Endodermal cell (in vitro differentiated cells): Measurements from ENCODE around the gene HLA-E. TPM values are rescaled to one million over a fixed set of nuclear protein-coding genes. Genes with fewer than 3 reads are reported as not detected.
"Not testable (repeated sequence)": the region's sequence is repeated elsewhere in the genome, so short reads cannot be mapped to it uniquely, and the experiment has no call there.

Source experiments
- DNase-seq: peaks from one replicate; pipeline ENCODE4 v3.0.0-alpha.2; 2017
- H3K27ac ChIP-seq: 2 replicates; pipeline ENCODE4 v1.5.1; 2013; ENCODE audit warnings: mild to moderate bottlenecking, low read depth, low read length, moderate library complexity
- H3K27me3 ChIP-seq: 2 replicates; pipeline ENCODE4 v1.6.1; 2013; ENCODE audit warnings: mild to moderate bottlenecking, low read length, moderate library complexity; ENCODE audit not compliant: insufficient read depth, control insufficient read depth, poor library complexity, severe bottlenecking
- H3K36me3 ChIP-seq: 2 replicates; pipeline ENCODE4 v1.7.0; 2013; ENCODE audit warnings: mild to moderate bottlenecking, low read length, moderate library complexity; ENCODE audit not compliant: control insufficient read depth, insufficient read depth
- H3K4me1 ChIP-seq: one replicate; pipeline ENCODE4 v1.7.0; 2013; ENCODE audit warnings: low read length; ENCODE audit not compliant: control insufficient read depth, insufficient read depth
- H3K4me3 ChIP-seq: 2 replicates; pipeline ENCODE4 v1.5.1; 2013; ENCODE audit warnings: mild to moderate bottlenecking, low read length, moderate library complexity
- H3K9ac ChIP-seq: 2 replicates; pipeline ENCODE4 v1.6.1; 2013; ENCODE audit warnings: mild to moderate bottlenecking, low read length, moderate library complexity; ENCODE audit not compliant: poor library complexity, severe bottlenecking; ENCODE audit errors: extremely low read depth
- H3K9me3 ChIP-seq: 2 replicates; pipeline ENCODE4 v1.6.1; 2013; ENCODE audit warnings: mild to moderate bottlenecking, low read length, moderate library complexity; ENCODE audit not compliant: control insufficient read depth
- H3K27ac Mint-ChIP-seq: 2 replicates; pipeline ENCODE4 v1.8.0; 2020; ENCODE audit warnings: mixed read lengths
- H3K27me3 Mint-ChIP-seq: 2 replicates; pipeline ENCODE4 v1.8.0; 2021; ENCODE audit warnings: mild to moderate bottlenecking, mixed read lengths; ENCODE audit not compliant: insufficient read depth
- H3K36me3 Mint-ChIP-seq: 2 replicates; pipeline ENCODE4 v1.8.0; 2020; ENCODE audit warnings: low read depth, mixed read lengths
- H3K4me1 Mint-ChIP-seq: 2 replicates; pipeline ENCODE4 v1.8.0; 2020; ENCODE audit warnings: mixed read lengths
- H3K4me3 Mint-ChIP-seq: 2 replicates; pipeline ENCODE4 v1.8.0; 2020; ENCODE audit warnings: mild to moderate bottlenecking, moderate library complexity, mixed read lengths
- H3K9me3 Mint-ChIP-seq: 2 replicates; pipeline ENCODE4 v1.8.0; 2020; ENCODE audit warnings: mild to moderate bottlenecking, mixed read lengths
- WGBS, 2 experiments: methylation state at CpG; one replicate each; pipeline versions ENCODE4 v1.1.5 to v1.1.7; 2013; ENCODE audit warnings: missing lambda C conversion rate in 2 of 2, mixed read lengths in 1 of 2; ENCODE audit not compliant: insufficient coverage in 1 of 2, insufficient read length in 1 of 2; 5-methylcytosine and 5-hydroxymethylcytosine counted together
- total RNA-seq, 2 donors: library from RNA; stranded (reverse); fragmentation: NEBNext Ultra II Directional in 1 of 2; extraction: Animal tissue kit (Norgen Biotek cat#: 25700) in 1 of 2; gene quantifications; 2 replicates in 1 of 2; 3 replicates in 1 of 2; pipeline ENCODE4 v1.2.1, GENCODE V29; 2021
- TF ChIP-seq, protein P1 (sequence below): fragments of 200-600 bp; sonication (generic); conservative IDR thresholded peaks from 2 replicates; pipeline ENCODE4 v1.5.0; 2021; ENCODE audit warnings: antibody characterized with exemption, mild to moderate bottlenecking

Gene HLA-E
- total RNA-seq, 2 donors from 2014 or later: 31.7 to 38.4 TPM

DNA sequence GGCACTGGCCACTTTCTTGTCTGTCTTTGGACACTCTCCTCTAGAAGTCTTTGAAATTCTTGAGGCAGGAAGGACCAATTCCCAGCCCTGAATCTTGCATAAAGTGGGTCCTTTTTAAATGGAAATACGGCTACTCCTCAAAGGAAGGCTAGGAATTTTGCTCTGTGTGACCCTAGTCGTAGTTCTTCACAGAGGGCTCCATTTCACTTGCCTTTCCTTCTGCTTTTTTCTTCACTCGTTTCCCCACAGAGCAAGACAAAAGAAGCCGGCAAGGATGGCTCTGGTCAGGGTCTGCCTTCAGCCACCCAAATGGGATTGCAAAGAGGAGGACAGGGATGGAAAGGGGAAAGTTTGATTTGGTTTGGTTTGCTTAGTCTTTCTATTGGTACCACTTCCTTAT is 25.8 kb downstream of the HLA-E start:
- Mint-ChIP-seq H3K4me1 (peaks cover 8% of the 10 kb centered on the region), H3K27me3 (peaks cover 6% of the 10 kb centered on the region), H3K4me3 (peak overlapping the region; percentile 68), H3K36me3 (no peaks in the 10 kb centered on the region), H3K9me3 (peaks cover 5% of the 10 kb centered on the region), H3K27ac (peak overlapping the region; percentile 87)
- Histone ChIP-seq H3K4me1 (no peaks in the 10 kb centered on the region), H3K4me3 (no peak overlapping the region), H3K27me3 (no peaks in the 10 kb centered on the region), H3K9ac (no peak overlapping the region), H3K9me3 (no peaks in the 10 kb centered on the region), H3K36me3 (no peaks in the 10 kb centered on the region), H3K27ac (no peak overlapping the region)
- TF ChIP-seq, protein P1, sequence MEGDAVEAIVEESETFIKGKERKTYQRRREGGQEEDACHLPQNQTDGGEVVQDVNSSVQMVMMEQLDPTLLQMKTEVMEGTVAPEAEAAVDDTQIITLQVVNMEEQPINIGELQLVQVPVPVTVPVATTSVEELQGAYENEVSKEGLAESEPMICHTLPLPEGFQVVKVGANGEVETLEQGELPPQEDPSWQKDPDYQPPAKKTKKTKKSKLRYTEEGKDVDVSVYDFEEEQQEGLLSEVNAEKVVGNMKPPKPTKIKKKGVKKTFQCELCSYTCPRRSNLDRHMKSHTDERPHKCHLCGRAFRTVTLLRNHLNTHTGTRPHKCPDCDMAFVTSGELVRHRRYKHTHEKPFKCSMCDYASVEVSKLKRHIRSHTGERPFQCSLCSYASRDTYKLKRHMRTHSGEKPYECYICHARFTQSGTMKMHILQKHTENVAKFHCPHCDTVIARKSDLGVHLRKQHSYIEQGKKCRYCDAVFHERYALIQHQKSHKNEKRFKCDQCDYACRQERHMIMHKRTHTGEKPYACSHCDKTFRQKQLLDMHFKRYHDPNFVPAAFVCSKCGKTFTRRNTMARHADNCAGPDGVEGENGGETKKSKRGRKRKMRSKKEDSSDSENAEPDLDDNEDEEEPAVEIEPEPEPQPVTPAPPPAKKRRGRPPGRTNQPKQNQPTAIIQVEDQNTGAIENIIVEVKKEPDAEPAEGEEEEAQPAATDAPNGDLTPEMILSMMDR: no peak
- peak; percentile 61 for DNase-seq
- WGBS, 2 experiments: 27 to 55% methylated on average over 2 to 4 of the region's 4 CpGs

DNA sequence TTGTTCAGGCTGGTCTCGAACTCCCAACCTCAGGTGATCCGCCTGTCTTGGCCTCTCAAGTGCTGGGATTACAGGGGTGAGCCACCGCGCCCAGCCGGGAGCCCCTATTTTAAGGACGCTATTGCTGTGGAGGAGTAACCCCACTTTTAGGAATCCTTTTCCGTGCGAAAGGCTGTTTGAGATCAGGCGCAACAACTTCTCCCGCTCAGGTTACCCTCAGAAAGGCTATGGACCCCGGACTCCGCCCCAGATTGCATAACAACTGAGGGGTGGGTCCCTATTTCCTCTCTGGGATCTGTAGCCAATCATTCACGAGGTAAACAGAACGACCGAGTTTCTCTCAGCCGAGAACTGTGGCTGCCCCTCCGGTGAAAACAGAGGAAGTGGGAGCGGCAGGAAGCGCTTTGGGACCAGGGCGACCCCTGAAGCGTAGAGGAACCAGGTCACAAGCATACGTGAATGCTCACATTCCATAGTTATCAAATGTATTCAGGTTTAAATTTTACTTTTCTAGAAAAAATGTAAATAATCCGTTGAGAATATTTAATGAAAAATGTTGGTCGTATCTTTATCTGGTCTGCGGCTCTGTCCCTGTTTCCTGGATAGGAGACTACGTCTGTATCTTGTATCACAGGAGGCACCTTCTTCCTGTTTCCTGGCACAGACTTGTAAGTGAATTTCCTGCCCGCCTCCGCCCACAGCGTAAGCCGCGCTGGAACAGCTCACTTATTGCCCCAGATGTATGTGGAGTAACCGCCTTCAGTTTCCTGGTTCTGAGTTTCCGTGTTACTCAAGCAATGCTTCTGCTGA is 26.8 kb downstream of the HLA-E start:
- Mint-ChIP-seq H3K36me3 (no peaks in the 10 kb centered on the region), H3K27me3 (peaks cover 10% of the 10 kb centered on the region), H3K4me3 (peak overlapping the region; percentile 68), H3K9me3 (peaks cover 5% of the 10 kb centered on the region), H3K4me1 (peaks cover 8% of the 10 kb centered on the region), H3K27ac (peak overlapping the region; percentile 91)
- TF ChIP-seq, protein P1: no peak
- H3K9me3 ChIP-seq: no peaks in the 10 kb centered on the region
- 24 to 31% methylated on average over 22 to 33 of the region's 33 CpGs for WGBS, 2 experiments
- H3K27ac ChIP-seq: no peak overlapping the region
- H3K4me1 ChIP-seq: no peaks in the 10 kb centered on the region
- no peaks in the 10 kb centered on the region for H3K36me3 ChIP-seq
- no peak overlapping the region for H3K9ac ChIP-seq
- peak overlapping the region; percentile 77 for H3K4me3 ChIP-seq
- H3K27me3 ChIP-seq: no peaks in the 10 kb centered on the region
- DNase-seq: peak; percentile 94

DNA sequence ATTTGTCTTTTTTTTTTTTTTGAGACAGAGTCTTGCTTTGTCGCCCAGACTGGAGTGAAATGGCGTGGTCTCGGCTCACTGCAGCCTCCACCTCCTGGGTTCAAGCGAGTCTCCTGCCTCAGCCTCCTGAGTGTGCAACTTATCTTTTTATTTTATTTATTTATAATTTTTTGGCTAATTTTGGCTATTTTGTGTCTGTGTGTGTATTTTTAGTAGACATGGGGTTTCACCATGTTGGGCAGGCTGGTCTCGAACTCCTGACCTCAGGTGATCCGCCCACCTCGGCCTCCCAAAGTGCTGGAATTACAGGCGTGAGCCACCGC is 27.4 kb downstream of the HLA-E start:
- Mint-ChIP-seq H3K27ac (peak overlapping the region; percentile 91), H3K4me3 (peak overlapping the region; percentile 68), H3K27me3 (peaks cover 14% of the 10 kb centered on the region)
- H3K9me3 ChIP-seq, H3K27me3 ChIP-seq, H3K27ac ChIP-seq, DNase-seq, H3K36me3 Mint-ChIP-seq, H3K36me3 ChIP-seq, H3K9ac ChIP-seq, H3K4me1 Mint-ChIP-seq, H3K4me1 ChIP-seq, H3K9me3 Mint-ChIP-seq: not testable (repeated sequence)
- WGBS, 2 experiments: 82% methylated on average over 8 of the region's 9 CpGs; no CpG with 5 or more reads in 1 of the 2 experiments
- H3K4me3 ChIP-seq: peak overlapping the region; percentile 77

DNA sequence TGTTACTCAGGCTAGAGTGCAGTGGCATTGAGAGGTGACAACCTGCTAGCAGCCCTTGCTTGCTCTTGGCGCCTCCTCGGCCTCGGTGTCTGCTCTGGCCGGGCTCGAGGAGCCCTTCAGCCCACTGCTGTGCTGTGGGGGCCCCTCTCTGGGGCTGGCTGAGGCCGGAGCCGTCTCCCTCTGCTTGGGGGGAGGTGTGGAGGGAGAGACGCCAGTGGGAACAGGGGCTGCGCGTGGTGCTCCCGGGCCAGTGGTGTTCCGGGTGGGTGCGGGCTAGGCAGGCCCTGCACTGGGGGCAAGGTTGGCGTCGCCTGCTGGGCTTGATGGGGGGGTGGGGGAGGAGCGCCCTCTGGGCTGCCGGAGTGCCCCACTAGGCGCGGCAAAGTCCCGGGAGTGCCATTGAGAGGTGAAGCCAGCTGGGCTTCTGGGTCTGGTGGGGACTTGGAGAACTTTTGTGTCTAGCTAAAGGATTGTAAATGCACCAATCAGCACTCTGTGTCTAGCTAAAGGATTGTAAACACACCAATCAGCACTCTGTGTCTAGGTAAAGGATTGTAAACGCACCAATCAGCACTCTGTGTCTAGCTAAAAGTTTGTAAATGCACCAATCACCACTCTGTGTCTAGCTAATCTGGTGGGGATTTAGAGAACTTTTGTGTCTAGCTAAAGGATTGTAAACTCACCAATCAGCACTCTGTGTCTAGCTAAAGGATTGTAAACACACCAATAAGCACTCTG is 28.6 kb downstream of the HLA-E start:
- not testable (repeated sequence) for H3K27me3 ChIP-seq, H3K27ac ChIP-seq, H3K36me3 ChIP-seq, H3K4me3 ChIP-seq, H3K9me3 Mint-ChIP-seq, H3K4me1 ChIP-seq, H3K4me3 Mint-ChIP-seq, H3K9me3 ChIP-seq, H3K27ac Mint-ChIP-seq, H3K4me1 Mint-ChIP-seq, H3K36me3 Mint-ChIP-seq, H3K9ac ChIP-seq
- H3K27me3 Mint-ChIP-seq: peaks cover 26% of the 10 kb centered on the region
- 90 to 99% methylated on average over 9 to 21 of the region's 21 CpGs for WGBS, 2 experiments
- DNase-seq: peak; percentile 42

DNA sequence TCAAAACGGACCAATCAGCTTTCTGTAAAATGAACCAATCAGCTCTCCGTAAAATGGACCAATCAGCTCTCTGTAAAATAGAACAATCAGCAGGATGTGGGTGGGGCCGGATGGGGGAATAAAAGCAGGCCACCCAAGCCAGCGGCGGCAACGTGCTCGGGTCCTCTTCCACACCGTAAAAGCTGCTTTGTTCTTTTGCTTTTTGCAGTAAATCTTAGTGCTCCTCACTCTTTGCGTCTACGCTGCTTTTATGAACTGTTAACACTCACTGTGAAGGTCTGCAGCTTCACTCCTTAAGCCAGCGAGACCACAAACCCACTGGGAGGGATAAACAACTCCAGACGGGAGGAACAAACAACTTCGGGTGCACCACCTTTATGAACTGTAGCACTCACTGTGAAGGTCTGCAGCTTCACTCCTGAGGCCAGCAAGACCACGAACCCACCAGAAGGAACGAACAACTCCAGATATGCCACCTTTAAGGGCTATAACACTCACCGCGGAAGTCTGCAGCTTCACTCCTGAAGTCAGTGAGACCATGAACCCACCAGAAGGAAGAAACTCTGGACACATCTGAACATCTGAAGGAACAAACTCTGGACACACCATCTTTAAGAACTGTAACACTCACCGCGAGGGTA is 29.3 kb downstream of the HLA-E start:
- H3K27me3 Mint-ChIP-seq: peaks cover 31% of the 10 kb centered on the region
- H3K27ac Mint-ChIP-seq, H3K4me3 Mint-ChIP-seq, H3K9me3 ChIP-seq, H3K36me3 ChIP-seq, H3K4me1 Mint-ChIP-seq, H3K27ac ChIP-seq, H3K27me3 ChIP-seq, H3K9ac ChIP-seq, H3K4me1 ChIP-seq, H3K36me3 Mint-ChIP-seq, H3K9me3 Mint-ChIP-seq, H3K4me3 ChIP-seq: not testable (repeated sequence)
- DNase-seq: peak; percentile 44
- WGBS, 2 experiments: 89% methylated on average over 16 to 19 of the region's 19 CpGs
